Measurements from ENCODE around the gene CCDC12.

Gene CCDC12

DNA sequence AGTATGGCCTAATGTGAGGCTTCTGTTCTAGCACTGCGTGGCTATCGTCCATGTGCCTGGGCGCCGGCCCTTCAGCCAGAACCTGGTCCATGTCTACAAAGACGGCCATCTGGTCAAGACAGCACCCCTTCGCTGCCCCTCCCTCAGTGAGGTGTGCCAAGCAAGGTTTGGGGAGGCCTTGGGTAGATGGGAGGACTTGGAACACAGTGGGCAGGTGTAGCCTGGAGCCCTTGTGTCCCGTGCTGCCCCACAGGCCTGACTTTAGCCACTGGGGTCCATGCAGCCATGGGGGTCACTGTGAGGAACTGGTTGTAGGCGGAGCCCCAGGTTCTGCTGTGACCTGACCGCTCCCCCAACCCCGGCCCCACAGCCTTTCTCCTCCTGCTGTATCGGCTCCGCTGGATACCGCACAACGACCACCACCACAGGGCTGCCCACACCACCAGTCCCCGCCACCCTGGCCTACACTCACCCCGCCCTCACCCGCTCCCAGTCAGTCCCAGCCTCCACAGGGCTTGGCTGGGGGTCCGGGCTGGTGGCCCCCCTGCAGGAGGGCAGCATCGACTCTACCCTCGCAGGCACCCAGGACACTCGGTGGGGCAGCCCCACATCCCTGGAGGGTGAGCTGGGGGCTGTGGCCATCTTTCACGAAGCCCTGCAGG is 19.5 kb upstream of the CCDC12 start:
- no peak for ATAC-seq
- TF ChIP-seq ZNF565 (CRISPR knock-in tag; conservative IDR thresholded peaks at IDR 0.05; ENCODE audit: low read depth) (no peak), ZFP3 (CRISPR knock-in tag; IDR thresholded peaks at IDR 0.05) (no peak), ARNTL (CRISPR knock-in tag; IDR thresholded peaks at IDR 0.05; ENCODE audit: borderline replicate concordance, low read depth) (no peak), ZNF70 (CRISPR knock-in tag; IDR thresholded peaks at IDR 0.05) (no peak), GLIS3 (CRISPR knock-in tag; IDR thresholded peaks at IDR 0.05) (no peak), ZFP30 (CRISPR knock-in tag; IDR thresholded peaks at IDR 0.05) (no peak), OSR1 (CRISPR knock-in tag; IDR thresholded peaks at IDR 0.05) (no peak), TOX (CRISPR knock-in tag; IDR thresholded peaks at IDR 0.05; ENCODE audit: borderline replicate concordance) (no peak), TCF4 (CRISPR knock-in tag; IDR thresholded peaks at IDR 0.05; ENCODE audit: borderline replicate concordance) (no peak), SNAI2 (CRISPR knock-in tag; IDR thresholded peaks at IDR 0.05) (no peak), RARB (CRISPR knock-in tag; IDR thresholded peaks at IDR 0.05) (no peak), ESRRG (CRISPR knock-in tag; IDR thresholded peaks at IDR 0.05) (no peak), PATZ1 (CRISPR knock-in tag; IDR thresholded peaks at IDR 0.05; ENCODE audit: borderline replicate concordance) (no peak), ZC3H10 (CRISPR knock-in tag; IDR thresholded peaks at IDR 0.05) (no peak), BACH2 (CRISPR knock-in tag; IDR thresholded peaks at IDR 0.05; ENCODE audit: borderline replicate concordance) (no peak), ISL1 (CRISPR knock-in tag; IDR thresholded peaks at IDR 0.05) (no peak), ZNF8 (CRISPR knock-in tag; IDR thresholded peaks at IDR 0.05) (no peak)
- TF ChIP-seq, protein P1, sequence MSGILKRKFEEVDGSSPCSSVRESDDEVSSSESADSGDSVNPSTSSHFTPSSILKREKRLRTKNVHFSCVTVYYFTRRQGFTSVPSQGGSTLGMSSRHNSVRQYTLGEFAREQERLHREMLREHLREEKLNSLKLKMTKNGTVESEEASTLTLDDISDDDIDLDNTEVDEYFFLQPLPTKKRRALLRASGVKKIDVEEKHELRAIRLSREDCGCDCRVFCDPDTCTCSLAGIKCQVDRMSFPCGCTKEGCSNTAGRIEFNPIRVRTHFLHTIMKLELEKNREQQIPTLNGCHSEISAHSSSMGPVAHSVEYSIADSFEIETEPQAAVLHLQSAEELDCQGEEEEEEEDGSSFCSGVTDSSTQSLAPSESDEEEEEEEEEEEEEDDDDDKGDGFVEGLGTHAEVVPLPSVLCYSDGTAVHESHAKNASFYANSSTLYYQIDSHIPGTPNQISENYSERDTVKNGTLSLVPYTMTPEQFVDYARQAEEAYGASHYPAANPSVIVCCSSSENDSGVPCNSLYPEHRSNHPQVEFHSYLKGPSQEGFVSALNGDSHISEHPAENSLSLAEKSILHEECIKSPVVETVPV (CRISPR knock-in tag; IDR thresholded peaks at IDR 0.05): no peak
- TF ChIP-seq, protein P2, sequence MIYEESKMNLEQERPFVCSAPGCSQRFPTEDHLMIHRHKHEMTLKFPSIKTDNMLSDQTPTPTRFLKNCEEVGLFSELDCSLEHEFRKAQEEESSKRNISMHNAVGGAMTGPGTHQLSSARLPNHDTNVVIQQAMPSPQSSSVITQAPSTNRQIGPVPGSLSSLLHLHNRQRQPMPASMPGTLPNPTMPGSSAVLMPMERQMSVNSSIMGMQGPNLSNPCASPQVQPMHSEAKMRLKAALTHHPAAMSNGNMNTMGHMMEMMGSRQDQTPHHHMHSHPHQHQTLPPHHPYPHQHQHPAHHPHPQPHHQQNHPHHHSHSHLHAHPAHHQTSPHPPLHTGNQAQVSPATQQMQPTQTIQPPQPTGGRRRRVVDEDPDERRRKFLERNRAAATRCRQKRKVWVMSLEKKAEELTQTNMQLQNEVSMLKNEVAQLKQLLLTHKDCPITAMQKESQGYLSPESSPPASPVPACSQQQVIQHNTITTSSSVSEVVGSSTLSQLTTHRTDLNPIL (CRISPR knock-in tag; IDR thresholded peaks at IDR 0.05; ENCODE audit: low read depth): no peak
- TF ChIP-seq, protein P3, sequence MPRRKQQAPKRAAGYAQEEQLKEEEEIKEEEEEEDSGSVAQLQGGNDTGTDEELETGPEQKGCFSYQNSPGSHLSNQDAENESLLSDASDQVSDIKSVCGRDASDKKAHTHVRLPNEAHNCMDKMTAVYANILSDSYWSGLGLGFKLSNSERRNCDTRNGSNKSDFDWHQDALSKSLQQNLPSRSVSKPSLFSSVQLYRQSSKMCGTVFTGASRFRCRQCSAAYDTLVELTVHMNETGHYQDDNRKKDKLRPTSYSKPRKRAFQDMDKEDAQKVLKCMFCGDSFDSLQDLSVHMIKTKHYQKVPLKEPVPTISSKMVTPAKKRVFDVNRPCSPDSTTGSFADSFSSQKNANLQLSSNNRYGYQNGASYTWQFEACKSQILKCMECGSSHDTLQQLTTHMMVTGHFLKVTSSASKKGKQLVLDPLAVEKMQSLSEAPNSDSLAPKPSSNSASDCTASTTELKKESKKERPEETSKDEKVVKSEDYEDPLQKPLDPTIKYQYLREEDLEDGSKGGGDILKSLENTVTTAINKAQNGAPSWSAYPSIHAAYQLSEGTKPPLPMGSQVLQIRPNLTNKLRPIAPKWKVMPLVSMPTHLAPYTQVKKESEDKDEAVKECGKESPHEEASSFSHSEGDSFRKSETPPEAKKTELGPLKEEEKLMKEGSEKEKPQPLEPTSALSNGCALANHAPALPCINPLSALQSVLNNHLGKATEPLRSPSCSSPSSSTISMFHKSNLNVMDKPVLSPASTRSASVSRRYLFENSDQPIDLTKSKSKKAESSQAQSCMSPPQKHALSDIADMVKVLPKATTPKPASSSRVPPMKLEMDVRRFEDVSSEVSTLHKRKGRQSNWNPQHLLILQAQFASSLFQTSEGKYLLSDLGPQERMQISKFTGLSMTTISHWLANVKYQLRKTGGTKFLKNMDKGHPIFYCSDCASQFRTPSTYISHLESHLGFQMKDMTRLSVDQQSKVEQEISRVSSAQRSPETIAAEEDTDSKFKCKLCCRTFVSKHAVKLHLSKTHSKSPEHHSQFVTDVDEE (CRISPR knock-in tag; IDR thresholded peaks at IDR 0.05): no peak

- no peak for ATAC-seq
- TF ChIP-seq ISL1 (CRISPR knock-in tag; IDR thresholded peaks at IDR 0.05): no peak
Observed at GRCh38 chr3:46994801-46995731, 18.5 kb upstream of the CCDC12 start.

DNA sequence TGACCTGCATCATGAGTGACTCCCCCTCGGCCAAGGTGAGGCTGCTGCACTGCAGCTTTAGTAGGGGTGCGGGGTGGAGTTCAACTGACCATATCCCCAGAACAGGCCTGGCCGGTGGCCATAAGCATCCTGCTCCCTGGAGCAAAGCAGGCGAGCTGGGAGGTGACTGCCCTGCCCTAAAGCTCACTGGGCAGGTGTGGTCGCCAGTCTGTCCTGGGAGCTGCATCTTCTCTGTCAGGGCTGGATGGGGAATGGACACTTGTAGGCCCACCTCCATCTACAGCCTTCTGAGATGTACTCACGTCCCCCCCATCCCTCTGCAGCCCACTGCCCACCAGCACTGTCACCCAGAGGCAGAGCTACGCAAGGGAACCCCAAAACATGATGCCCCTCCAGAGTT is 17.4 kb upstream of the CCDC12 start:
- TF ChIP-seq ZNF8 (CRISPR knock-in tag; IDR thresholded peaks at IDR 0.05) (no peak), PATZ1 (CRISPR knock-in tag; IDR thresholded peaks at IDR 0.05; ENCODE audit: borderline replicate concordance) (no peak), BACH2 (CRISPR knock-in tag; IDR thresholded peaks at IDR 0.05; ENCODE audit: borderline replicate concordance) (no peak), ARNTL (CRISPR knock-in tag; IDR thresholded peaks at IDR 0.05; ENCODE audit: borderline replicate concordance, low read depth) (no peak), TCF4 (CRISPR knock-in tag; IDR thresholded peaks at IDR 0.05; ENCODE audit: borderline replicate concordance) (no peak), ZC3H10 (CRISPR knock-in tag; IDR thresholded peaks at IDR 0.05) (no peak), SNAI2 (CRISPR knock-in tag; IDR thresholded peaks at IDR 0.05) (no peak), ZFP30 (CRISPR knock-in tag; IDR thresholded peaks at IDR 0.05) (no peak), OSR1 (CRISPR knock-in tag; IDR thresholded peaks at IDR 0.05) (no peak), GLIS3 (CRISPR knock-in tag; IDR thresholded peaks at IDR 0.05) (no peak), CSDC2 (CRISPR knock-in tag; IDR thresholded peaks at IDR 0.05) (no peak)
- TF ChIP-seq, protein P2 (CRISPR knock-in tag; IDR thresholded peaks at IDR 0.05; ENCODE audit: low read depth): no peak
- TF ChIP-seq, protein P1 (CRISPR knock-in tag; IDR thresholded peaks at IDR 0.05): no peak
- ATAC-seq: no peak

All from SK-N-SH treated with all-trans-retinoic acid at 6 μM for 48 hours (cell line).